GM12891 (cell line): ENCODE measurements around the gene DBNDD2.

Experiments
- PAX5 ChIP-seq: IDR thresholded peaks from 2 replicates; pipeline ENCODE4 v1.6.1; 2011; ENCODE audit warnings: low read length, moderate library complexity, mild to moderate bottlenecking; ENCODE audit not compliant: insufficient read depth, severe bottlenecking
- POLR2A ChIP-seq: IDR thresholded peaks from 2 replicates; pipeline ENCODE4 v1.6.1; 2011; ENCODE audit warnings: low read depth, low read length, control low read depth
- POLR2AphosphoS5 ChIP-seq: IDR thresholded peaks from 2 replicates; pipeline ENCODE4 v1.6.1; 2011; ENCODE audit warnings: low read depth, low read length, control low read depth
- SPI1 ChIP-seq: IDR thresholded peaks from 2 replicates; pipeline ENCODE4 v1.6.1; 2011; ENCODE audit warnings: low read depth, low read length, control low read depth
- TAF1 ChIP-seq: IDR thresholded peaks from 2 replicates; pipeline ENCODE4 v1.6.1; 2011; ENCODE audit warnings: low read depth, low read length, control low read depth

GRCh38 chr20:45450097-45450818, 42.2 kb downstream of the DBNDD2 start:
- TF ChIP-seq POLR2A (no peak), POLR2AphosphoS5 (no peak), SPI1 (peak; percentile 62), TAF1 (no peak), PAX5 (no peak)
